HG03064 (cell line): ENCODE data around the gene LGALS7.

Experiments used
- ATAC-seq: cut with Tn5 transposase; IDR thresholded peaks from one replicate; pipeline ENCODE4 v1.9.1; 2021; ENCODE audit warnings: low read depth; ENCODE audit not compliant: unreplicated experiment

The LGALS7 gene

DNA sequence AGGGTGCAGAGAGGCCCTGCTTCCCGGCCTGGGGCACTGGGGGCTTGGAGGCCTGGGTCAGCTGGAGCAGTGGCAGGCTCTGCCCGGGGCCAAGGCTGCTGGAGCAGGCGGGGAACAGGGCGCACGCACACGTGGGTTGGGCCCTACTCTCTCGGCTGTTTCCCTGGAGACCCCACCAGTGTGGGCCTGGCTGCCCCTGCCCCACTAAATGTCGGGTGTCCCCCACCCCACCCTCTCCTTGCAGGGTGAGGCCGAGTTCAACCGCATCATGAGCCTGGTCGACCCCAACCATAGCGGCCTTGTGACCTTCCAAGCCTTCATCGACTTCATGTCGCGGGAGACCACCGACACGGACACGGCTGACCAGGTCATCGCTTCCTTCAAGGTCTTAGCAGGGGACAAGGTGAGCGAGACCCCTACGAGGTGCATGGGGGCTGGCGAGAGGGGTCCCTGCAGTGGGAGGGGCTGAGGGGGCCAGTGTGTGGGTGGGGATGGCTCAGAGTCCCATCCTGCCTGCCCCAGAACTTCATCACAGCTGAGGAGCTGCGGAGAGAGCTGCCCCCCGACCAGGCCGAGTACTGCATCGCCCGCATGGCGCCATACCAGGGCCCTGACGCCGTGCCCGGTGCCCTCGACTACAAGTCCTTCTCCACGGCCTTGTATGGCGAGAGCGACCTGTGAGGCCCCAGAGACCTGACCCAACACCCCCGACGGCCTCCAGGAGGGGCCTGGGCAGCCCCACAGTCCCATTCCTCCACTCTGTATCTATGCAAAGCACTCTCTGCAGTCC is 44.4 kb downstream of the LGALS7 start:
- no peak for ATAC-seq

DNA sequence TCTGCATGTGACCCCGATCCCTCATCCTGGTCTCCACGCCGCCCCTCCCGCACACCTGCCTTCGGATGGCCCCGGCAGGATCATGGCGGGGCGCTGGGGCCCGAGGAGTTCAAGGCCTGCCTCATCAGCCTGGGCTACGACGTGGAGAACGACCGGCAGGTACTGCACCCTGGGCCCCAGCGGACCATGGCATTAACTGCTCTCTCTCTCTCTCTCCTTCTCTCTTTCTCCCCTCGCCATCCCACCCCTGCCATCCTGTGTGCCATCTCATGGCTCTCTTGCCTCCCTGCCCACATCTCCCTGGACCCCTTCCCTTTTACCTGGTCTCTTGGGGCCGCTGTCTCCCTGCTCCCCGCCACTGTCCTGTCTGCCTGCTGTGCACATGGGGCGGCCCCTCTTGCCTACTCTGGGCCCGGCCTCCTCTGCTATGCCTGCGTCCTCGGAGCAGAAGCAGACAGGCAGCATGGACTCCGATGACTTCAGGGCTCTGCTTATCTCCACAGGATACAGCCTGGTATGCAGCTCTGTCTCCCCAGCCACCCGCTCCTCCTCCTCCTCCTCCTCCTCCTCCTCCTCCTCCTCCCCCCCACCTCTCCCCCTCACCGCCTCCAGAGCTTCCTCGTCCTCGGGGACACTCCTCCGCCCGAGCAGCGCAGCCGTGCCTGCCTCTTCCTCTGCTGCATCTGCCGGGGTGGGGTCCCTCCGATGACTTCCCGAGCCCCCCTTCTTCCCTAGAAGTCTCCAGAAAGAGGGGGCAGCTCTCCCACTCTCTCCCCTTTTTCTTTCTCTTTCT is 45.3 kb downstream of the LGALS7 start:
- no peak for ATAC-seq

DNA sequence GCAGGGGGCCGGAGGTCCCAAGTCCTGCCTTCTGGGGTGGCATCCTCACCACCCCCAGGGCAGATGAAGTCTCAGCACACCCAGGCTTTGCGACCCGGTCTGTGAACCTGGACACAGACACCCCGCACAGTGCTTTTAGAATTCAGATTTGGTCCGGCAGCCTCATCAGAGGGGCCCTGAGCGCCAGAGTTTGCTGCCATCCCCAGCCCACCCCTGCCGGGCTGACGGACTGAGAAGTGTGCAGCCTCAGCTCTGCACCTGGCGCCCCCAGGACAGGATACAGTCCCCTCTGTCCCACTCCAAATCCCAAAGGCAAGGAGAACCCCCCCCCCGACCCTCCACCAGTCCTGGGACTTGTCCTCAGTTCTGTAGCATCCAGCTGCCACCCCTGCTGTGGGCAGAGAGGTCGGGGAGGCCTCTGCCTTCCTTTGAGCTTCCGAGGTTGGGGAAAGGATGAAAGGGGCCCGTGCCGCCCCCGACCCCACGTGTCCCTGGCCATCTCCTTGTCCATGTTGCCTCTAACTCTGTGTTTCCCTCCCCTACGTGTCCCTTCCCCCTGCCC is 45.9 kb downstream of the LGALS7 start:
- no peak for ATAC-seq

DNA sequence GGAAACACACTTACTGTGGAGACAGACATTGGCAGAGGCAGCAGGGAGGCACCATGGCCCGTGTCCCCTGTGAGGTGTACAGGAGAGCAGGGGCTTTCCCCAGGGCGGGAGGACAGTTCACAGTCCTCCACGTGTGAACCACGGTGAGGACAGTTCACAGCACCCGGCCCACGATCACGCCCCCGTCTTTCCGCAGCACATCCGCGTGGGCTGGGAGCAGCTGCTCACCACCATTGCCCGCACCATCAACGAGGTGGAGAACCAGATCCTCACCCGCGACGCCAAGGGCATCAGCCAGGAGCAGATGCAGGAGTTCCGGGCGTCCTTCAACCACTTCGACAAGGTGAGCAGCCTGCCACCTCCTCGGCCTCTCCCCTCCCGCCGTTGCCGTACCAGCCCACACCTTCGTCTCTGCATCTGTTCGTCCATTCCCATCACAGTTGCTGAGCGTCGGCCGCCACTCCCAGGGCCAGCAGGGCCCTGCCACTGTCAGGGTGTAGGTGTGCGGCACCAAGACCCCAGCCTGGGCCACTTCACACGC is 46.5 kb downstream of the LGALS7 start:
- no peak for ATAC-seq

DNA sequence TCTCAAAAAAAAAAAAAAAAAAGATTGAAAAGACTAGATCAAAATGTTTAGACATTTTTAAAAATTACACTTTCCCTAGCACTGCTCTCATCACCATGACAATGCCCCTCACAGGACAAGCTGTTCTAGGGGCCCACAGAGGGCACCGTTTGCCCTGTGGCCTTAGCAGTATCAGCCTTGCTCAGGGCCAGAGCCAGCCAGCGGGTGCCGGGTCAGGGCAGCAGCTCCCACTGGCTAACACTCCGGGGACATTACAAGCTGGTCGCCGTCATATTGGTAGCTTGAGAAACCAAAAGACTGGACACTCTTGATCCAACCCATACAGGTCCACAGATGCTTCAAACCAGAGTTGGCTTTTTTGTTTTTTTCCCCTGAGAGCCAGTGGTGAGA is 47.0 kb downstream of the LGALS7 start:
- ATAC-seq: no peak

DNA sequence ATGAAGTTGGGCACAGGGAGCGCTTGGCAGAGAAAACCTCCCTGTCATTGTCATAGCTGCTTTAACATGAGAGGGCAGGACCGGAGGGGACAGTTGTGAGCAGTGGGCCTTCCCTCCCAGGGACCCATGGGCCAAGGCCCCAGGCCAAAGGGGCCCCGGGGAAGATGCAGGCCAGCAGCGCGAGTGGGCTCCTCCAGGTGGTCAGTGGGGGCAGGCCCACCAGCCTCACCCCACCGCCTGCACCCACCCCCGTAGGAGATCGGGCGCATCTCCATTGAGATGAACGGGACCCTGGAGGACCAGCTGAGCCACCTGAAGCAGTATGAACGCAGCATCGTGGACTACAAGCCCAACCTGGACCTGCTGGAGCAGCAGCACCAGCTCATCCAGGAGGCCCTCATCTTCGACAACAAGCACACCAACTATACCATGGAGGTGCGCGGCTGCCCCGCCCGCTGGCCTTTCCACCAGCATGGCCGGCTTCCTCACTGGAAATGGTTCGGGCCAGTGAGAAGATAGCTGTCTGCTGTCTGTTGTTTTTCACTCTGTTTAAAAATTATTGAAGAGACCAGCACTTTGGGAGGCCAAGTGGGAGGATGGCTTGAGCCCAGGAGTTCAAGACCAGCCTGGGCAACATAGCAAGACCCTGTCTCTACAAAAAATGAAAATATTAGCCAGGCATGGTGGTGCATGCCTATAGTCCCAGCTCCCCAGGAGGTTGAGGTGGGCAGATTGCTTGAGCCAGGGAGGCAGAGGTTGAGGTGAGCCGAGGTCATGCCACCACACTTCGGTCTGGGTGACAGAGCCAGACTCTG is 47.6 kb downstream of the LGALS7 start:
- ATAC-seq: no peak

DNA sequence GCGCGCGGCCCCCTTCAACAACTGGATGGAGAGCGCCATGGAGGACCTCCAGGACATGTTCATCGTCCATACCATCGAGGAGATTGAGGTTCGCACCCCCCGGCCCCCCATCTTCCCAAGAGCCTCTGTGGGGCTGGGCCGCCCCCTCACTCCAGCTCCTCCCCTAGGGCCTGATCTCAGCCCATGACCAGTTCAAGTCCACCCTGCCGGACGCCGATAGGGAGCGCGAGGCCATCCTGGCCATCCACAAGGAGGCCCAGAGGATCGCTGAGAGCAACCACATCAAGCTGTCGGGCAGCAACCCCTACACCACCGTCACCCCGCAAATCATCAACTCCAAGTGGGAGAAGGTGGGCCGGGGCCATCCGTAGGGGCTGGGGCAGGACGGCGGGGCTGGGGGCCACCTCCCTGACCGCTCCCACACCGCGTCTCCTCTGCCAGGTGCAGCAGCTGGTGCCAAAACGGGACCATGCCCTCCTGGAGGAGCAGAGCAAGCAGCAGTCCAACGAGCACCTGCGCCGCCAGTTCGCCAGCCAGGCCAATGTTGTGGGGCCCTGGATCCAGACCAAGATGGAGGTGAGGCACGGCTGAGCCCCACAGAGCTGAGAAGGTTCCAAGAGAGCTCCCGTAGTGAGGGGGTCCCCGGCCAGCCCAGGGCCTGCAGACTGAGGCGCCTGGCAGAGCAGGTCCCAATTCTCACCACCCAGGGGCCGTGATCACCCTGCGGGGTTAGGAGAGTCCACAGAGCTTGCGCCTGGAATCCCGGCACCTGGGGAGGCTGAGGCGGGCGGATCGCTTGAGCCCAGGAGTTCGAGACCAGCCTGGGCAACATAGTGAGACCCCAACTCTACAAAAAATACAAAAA is 49.1 kb downstream of the LGALS7 start:
- no peak for ATAC-seq

DNA sequence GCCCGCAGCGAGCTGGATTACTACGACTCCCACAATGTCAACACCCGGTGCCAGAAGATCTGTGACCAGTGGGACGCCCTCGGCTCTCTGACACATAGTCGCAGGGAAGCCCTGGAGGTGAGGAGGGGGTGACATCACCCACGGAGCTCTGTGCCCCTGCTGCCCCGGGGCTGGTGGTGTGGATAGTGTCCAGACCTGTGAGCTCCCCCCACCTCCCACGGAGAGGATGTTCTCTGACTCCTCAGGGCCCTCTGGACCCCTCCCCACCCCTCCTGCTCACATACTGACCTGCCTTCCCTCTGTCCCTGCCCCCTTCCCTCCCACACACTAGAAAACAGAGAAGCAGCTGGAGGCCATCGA is 49.7 kb downstream of the LGALS7 start:
- ATAC-seq: no peak

DNA sequence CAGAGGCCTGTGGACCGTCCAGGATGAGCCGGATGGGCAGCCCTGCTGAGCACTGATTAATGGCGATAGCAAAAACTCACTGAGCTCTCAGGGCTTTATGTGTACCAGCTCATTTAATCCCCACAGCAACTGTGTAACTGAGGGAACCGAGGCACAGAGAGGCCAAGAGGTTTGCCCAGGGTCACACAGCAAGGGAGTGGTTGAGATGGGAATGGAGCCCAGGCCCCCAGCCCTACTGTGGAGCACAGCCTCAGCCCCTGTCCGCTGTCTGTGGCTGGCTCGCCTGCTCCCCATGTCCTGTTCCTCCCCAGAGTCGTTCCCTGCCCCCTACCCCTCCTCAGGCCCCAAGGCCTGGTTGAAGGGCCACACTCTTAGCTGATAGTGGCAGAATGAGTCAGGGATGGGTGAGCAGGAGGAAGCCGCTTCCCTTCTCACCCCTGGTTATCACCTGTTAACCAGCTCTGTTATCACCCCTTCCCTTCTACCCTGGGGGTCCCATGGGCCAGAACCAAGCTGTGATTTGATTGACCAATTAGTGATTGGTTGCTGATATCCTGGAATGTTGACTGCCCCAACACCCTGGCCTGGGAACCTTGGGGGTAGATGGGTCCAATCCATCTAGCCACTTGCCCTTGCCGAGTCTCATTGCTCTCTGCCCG is 50.2 kb downstream of the LGALS7 start:
- ATAC-seq: no peak

DNA sequence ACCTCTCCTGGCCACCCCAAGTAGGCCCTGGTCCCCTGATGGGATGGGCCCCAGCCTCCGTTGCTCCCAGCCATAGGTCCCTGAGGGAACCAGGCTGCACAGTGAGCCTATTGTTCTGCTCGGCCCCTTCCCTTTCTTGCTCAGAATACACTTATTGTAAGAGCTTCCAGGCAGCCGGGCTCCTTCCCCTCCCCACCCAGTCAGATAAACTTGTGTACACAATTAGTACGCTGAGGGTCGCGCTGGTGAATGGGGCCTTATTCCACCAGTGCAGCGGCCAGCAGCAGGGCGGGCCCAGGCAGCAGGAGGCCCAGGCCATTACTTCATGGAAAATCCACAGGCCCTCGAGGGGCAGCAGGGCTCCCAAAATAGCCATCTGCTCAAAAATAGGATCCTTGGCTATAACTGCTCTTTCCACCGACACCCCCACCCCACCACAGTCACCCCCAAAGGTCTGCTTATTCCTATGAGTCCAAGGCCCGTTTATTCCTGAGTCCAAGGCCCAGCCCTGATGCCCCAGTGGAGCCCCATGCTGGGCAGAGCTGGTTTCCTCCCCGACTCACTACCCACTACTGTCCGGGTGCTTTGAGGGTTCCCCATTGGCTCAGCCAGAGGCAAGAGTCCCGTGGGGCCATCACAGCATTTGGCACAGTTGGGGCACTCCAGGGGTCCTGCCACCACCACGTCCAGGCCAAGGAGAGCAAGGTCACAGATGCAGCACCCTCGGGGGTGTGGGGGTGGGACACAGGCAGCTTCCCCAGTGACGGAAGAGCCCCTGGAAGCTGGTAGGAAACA is 51.1 kb downstream of the LGALS7 start:
- no peak for ATAC-seq

DNA sequence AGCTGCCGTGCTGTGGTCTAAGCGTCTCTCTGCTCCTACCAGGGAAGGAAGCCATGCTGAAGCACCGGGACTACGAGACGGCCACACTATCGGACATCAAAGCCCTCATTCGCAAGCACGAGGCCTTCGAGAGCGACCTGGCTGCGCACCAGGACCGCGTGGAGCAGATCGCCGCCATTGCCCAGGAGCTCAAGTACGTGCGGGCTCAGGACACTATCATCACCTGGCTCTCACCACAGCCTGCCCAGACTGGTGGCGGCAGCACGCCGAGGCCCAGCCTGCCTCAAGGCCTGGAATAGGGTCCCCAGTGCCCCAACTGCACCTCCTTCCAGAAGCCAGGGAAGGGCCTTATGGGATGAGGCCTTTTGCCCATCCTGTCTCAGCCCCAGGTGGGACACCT is 51.8 kb downstream of the LGALS7 start:
- ATAC-seq: no peak
